ENCODE results near the gene POM121. TPM values are rescaled to one million over a fixed set of nuclear protein-coding genes. Genes with fewer than 3 reads are reported as not detected.
"Not testable (repeated sequence)": the region's sequence is repeated elsewhere in the genome, so short reads cannot be mapped to it uniquely, and the experiment has no call there.

Gene POM121
- total RNA-seq, 1 donor from 2014 or later = 3.8 TPM

DNA sequence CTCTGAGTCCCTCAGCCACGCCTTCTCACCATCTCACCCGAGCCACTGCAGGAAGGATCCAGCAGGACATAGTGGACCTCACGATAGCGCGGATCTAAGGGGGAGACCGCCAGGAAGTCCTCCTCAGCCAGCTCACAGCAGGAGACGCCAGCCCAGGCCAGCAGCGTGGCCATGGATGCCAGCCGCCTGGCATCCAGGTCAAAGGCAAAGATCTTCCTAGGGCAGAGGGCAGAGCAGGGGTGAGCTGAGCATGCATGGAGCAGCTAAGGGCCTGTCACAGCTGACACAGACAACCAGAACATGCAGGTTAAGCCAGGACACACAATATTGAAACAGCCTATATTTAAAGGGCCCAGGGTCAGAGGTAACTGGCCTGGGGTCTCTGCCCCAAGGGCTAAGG lies 24.4 kb downstream of the POM121 start:
- not testable (repeated sequence) for DNase-seq (ENCODE audit: low read depth in 2 of 2)

DNA sequence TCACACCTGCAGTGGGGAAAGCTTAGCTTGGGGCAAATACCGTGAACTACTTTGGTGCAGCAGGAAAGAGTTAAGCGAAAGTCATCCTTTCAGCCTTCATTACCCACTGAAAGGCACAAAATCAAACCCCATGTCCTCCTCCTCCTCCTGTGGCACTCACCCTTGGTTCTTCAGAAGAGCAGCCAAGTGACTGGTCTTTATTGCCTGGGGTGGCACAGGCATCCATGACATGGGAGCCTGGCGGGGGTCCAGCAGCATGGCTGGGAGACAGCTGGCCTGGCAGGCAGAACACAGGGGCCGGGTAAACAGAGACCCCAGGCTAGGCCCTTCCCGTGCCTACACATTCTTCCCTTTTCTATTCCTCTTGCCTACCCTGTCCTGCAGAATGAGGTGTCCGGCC lies 24.8 kb downstream of the POM121 start:
- DNase-seq (ENCODE audit: low read depth in 2 of 2) = not testable (repeated sequence)

DNA sequence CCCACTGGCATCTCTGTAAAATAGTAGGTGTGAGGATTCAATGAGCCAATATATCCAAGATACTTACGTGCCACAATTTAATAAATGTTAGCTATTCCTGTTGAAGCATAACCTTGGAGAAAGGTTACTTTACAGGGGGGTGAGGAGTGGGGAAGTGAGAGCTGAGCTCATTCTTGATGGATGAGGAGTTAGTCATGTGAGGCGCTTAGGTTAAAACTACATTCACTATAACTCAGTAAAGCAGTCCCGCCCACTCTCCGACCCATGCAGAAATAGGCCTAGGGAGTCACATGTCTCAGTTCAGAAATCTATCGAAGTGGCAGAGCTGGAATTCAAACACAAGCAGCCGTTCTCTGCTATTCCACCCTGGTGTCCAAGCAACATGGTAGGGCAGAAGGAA lies 25.5 kb downstream of the POM121 start:
- not testable (repeated sequence) for DNase-seq (ENCODE audit: low read depth in 2 of 2)

DNA sequence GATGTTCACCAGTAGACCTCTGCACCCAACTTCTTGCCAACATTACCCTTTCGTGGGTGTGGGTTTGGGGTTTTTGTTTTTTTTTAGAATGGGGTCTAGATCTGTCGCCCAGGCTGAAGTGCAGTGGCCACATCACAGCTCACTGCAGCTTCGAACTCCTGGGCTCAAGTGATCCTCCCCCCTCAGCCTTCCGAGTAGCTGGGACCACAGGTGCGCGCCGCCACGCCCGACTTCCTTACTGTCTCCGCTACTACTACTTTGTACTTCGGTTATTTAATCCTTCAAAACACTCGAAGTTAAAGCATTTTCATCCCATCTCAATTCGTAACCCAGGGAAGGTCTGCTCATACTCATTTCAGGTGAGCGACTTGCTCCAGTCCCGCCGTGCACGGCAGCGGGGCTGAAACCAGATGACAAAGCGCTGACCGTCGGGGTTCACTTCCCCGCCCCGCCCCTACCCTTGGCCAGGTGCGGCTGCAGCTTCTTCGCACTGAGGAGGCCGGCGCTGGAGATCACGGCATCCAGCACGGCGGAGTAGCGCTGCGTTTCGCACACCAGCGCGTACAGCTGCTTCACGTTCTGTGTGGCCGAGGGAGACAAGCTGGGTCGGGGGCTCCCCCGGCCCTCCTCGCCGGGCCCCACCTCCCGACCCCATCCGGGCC lies 29.1 kb downstream of the POM121 start:
- not testable (repeated sequence) for DNase-seq (ENCODE audit: low read depth in 2 of 2)

DNA sequence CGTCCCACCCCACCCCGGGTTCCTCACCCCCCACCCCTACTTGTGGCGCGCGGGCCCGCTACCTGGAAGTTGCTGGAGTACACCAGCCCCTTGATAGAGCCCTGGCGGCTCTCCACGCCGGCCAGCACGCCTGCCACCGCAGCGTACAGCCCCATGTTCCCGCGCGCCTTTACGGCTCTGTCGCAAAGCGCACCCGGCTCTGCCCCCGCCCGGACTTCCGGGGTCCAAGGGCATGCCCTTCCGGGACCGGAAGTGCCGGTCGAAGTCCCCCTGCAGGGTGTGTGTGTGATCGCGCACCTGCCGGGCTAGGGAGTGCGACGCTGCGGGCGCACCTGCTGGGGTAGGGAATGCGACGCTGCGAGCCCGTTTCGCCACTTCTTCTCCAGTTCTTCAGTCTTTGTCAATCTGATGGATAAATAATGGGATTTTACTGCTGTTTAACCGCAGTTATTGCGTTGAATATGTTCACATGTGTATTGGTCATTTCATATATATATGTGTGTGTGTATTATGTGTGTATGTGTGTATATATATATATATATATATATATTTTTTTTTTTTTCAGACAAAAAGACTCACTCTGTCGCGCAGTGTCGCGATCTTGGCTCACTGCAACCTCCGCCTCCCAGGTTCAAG lies 29.8 kb downstream of the POM121 start:
- DNase-seq (ENCODE audit: low read depth in 2 of 2) = not testable (repeated sequence)

DNA sequence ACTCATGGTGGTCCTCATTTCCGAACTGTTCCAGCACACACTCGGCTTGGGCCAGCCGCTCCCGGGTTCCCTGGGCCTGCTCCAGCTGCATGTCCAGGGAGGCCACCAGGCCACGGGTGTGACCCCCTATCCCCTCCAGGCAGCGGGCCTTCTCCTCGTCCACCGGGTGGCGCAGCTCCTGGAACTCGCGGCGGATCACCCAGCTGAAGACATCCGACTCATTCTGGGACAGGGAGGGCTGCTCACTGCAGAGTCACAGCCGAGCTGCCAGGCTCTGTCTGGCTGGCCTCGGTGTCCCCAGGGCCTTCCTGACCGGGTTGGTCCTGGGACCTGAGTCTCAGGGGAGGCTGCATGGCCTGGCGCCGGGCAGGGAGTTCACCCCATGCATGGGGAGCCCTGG lies 35.1 kb downstream of the POM121 start:
- not testable (repeated sequence) for DNase-seq (ENCODE audit: low read depth in 2 of 2)

DNA sequence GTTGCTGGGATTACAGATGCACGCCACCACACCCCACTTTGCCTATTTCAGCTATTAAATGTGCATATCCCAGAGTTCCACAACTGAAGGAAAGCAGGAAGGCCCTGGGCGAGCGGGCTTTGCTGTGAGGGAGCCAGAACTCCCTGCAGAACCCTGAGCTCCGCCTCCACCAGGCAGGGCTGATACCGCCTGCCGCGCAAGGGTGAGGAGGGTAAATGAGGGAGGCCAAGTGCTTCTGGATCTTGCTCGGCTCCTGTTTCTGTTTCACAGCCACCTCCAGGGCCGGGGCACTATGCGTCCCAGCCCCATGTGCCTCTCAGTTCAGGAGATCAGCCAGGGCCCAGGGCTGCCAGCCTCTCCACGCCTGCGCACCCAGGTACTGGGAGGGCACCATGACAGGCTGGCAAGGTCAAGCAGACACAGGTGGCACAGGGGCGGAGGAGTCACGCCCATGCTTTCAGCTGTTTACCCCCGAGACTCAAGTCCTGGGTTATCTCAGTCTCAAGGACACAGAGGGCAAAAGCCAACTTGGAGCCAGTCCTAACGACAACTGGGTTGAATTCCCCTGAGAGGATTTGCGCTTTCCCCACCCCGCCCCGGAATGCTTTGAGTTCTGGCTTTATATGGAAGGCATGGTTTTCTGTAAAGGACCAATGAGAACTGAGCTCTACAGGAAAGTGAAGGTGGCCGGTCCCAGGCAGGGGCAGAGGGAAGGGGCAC lies 35.9 kb downstream of the POM121 start:
- not testable (repeated sequence) for DNase-seq (ENCODE audit: low read depth in 2 of 2)

DNA sequence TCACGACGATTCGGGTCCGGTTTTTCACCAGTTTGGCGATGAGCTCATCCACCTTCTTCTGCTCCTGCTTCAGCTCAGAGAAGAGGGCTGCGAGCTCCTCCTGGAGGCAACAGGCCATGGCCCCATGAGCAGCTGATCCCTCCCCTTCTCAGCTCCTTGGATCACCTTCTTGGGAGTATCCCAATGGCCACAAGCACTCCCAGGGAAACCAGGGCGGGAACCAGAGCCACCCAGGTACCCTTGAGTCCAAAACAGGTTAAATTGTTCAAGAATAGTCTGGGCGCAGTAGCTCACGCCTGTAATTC lies 36.4 kb downstream of the POM121 start:
- not testable (repeated sequence) for DNase-seq (ENCODE audit: low read depth in 2 of 2)

DNA sequence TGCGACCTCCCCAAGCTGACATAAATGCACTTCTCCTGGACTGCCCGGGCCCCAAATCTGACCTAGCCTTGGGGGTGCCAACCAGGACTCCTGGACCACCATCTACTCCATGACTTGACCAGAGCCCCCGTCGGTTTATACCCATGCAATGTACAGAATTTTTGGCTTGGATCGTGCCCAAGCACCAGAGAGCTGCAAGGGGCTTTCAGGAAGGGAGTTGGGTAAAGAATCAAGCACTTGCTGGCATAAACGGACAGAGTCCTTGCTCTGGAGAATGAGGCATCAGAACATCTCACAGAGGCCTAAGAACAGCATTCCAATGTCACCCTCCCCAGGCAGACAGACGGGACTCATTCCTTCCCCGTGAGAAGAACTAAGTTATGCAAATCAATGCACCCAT lies 38.2 kb downstream of the POM121 start:
- not testable (repeated sequence) for DNase-seq (ENCODE audit: low read depth in 2 of 2)

DNA sequence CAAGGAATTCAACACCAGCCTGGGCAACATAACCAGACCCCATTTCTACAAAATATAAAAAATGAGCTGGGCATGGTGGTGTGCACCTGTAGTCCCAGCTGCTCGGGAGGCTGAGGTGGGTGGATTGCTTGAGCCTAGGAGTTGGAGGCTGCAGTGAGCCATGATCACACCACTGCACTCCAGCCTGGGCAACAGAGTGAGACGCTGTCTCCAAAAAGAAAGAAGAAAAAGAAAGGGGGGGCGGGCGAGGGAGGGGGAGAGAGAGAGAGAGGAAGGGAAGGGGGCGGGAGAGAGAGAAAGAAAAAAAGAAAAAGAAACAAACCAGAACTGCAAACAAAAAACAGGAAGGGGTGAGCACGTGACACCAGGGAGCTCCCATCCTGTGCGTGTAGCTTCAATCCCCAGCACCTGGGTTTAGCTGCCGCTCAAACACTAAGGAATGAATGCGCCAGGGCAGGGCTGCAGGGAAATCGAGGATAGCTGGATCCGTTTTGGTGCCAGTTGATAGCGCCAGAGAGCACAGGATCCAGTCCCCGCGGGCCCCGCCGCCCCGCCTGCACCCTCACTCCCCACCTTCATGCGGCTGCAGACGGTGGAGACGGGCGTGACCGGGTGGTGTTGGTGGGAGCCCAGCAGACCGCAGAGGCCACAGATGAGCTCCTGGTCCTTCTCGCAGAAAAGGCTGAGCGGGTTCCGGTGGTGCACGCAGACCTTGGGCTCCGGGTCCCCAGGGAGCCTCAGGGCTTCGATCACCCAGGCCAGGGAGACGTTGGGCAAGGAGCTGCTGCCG lies 40.5 kb downstream of the POM121 start:
- not testable (repeated sequence) for DNase-seq (ENCODE audit: low read depth in 2 of 2)

DNA sequence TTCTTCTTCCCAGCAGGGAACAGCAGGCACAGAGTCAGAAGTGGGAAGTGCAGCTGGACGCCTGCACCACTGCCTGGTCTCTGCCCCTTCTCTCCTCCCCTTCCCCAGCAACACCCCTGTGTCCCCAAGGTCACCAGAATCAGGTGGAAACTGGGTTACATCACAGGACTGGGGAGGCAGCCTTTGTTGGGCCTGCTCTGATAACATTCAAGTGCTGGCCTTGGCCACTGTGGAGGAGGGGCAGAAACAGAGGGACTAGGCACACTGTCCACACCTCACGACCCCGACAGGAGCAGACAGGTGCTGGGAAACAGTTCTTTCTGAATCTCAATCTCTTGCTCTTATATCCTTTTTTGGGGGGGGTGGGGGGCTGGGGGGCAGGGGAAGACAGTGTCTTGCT lies 42.0 kb downstream of the POM121 start:
- peak in 1 of 2 donors; percentile 1 for DNase-seq (ENCODE audit: low read depth in 2 of 2)

DNA sequence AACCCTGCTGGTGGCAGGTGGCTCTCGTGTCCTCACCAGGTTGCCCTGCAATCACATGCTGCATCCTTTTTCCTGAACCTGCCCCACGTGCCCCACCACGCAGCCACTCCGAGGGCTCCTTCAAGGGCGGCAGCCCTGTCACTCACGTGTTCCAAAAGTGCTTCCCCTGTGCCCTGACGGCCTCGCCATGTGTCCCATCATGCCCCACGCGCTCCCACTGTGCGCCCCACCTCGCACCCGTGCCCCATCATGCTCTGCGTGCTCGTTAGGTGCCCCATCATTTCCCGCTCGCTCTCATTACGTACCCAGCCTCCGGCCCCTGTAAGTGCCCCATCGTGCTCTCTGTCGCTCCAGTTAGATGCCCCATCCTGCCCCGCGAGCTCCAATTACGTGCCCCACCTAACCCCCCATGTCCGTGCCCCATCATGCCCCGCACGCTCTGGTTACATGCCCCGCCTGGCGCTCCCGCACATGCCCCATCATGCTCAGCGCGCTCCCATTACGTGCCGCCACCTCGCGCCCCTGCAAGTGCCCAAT lies 44.2 kb downstream of the POM121 start, which contains the start of gene TRIM74:
TRIM74 (minus strand) TSS at position 487 of the 537 bp plus-strand sequence. CDS start 3,309 bp downstream, outside the sequence.
- DNase-seq (ENCODE audit: low read depth in 2 of 2) = not testable (repeated sequence)

DNA sequence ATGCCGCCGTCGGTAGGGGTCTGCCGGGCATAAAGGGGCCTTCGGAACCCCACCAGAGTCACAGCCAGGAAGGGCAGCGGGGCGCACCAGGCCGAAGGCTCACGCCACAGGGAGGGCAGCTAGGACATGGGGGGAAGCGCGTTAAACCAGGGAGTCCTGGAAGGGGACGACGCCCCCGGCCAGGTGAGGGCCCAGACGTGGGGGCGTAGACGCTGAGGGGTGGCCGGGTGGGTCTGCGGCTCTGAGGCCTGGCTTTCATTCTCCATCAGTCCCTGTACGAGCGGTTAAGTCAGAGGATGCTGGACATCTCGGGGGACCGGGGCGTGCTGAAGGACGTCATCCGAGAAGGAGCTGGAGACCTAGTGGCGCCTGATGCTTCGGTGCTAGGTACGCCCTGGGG lies 44.8 kb downstream of the POM121 start:
- not testable (repeated sequence) for DNase-seq (ENCODE audit: low read depth in 2 of 2)

DNA sequence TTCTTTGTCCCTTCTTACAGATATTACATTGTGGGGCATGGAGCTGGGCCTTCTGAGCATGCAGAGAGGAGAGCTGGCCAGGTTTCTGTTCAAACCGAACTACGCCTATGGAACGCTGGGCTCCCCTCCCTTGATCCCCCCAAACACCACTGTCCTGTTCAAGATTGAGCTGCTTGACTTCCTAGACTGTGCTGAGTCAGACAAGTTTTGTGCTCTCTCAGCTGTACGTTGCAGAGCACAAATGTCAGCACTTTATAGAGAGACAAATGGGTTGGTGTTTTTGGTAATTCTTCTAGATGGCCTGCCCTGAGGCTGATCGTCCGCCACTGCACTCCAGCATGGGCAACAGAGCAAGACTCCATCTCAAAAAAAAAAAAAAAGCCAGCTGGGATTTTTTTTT lies 46.6 kb downstream of the POM121 start:
- DNase-seq (ENCODE audit: low read depth in 2 of 2) = not testable (repeated sequence)

DNA sequence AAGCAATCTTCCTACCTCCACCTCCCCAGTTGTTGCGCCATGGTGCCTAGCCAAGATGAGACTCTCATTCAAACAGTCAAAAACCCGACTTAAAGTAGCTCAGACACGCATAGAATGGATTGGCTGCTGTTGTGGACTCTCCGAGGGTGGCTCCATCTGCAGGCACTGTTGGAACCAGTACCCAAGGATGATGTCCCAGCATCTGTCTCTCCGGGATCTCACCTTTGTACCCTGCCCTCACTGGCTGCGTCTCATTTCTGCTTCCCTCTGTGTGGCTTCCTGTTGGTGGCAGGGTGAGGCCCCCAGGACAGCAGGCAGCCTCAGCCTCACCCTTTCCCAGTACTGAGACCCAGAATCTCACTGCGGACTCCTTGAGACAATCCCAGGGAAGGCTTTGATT lies 49.9 kb downstream of the POM121 start:
- DNase-seq (ENCODE audit: low read depth in 2 of 2) = not testable (repeated sequence)

DNA sequence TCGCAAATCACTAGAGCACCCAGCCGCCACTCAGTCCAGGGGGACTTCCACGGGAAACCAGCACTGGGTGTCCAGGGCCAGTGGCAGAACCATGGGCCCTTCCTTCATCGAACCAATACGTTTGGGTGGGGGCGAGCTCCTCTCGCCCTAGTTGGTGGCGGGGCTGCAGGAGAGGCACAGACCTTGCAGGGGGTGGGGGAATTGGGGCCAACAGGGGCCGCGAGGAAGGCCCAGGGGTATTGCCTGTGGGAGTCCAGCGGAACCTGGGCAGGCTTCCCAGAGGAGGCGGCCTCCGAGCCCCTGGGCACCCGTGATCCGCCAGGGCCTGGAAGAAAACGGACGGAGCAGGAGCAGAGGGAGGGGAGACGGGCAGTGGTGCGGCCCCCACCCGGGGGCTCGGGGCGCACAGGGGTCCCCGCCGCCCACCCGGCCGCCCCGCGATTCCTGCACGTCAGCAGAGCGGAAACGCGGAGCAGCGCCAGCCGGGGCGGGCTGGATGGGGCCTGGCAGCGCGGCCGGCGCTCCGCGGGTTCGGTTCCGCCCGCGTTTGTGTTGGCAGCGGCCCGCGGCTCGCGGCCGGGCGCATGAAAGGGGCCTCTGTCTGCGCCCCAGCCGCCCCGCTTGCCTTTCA lies 50.9 kb downstream of the POM121 start:
- DNase-seq (ENCODE audit: low read depth in 2 of 2) = not testable (repeated sequence)

DNA sequence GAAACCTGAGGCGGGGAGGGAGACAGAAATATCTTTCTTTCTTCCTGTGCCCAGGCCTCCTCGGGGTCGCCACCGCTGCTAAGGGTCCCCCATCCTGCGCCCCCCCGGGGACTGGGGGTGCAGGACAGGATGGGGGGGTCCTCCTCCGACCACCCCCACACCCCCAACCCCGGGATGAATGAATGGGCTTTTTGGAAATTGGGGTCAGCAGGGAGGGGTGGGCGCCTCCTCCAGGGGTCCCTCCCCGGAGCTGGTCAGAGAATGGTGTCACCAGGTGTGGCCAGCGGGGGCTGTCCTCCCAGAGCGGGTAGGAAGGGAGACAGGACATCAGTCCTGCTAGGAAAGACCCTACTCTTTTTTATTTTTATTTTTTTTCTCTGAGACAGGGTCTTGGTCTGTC lies 51.5 kb downstream of the POM121 start:
- DNase-seq (ENCODE audit: low read depth in 2 of 2) = not testable (repeated sequence)

DNA sequence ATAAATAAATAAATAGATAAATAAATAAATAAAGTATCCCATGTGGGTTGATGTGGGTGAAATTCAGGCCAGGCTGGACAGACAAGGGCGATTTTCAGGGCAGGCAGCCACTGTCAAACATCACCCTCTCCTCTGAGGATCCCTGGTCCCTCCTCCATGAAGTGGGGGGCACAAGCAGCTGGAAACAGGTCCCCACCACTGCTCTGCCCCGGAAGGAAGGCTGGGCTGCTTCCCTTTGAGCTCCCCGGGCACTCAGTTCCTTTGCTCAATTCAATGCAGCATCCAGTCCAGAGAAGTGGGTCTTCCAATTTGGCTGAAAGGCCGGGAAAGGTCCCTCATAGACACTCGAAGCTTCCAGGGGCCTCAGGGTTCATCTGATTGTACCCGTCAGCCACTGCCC lies 55.5 kb downstream of the POM121 start:
- DNase-seq (ENCODE audit: low read depth in 2 of 2) = not testable (repeated sequence)

DNA sequence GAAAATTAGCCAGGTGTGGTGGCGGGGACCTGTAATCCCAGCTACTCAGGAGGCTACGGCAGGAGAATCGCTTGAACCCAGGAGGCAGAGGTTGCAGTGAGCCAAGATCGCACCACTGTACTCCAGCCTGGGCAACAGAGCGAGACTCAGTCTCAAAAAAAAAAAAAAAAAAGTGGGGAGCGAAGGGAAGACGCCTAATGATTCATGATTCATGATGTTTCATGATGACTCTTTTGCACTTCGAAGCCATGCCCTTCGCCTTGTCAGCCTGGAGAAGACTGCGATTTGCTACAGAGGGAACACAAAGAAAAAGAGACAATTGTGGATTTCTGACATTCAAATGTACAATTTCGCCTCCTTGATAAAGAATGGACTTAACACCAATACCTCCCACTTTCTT lies 57.2 kb downstream of the POM121 start:
- not testable (repeated sequence) for DNase-seq (ENCODE audit: low read depth in 2 of 2)

DNA sequence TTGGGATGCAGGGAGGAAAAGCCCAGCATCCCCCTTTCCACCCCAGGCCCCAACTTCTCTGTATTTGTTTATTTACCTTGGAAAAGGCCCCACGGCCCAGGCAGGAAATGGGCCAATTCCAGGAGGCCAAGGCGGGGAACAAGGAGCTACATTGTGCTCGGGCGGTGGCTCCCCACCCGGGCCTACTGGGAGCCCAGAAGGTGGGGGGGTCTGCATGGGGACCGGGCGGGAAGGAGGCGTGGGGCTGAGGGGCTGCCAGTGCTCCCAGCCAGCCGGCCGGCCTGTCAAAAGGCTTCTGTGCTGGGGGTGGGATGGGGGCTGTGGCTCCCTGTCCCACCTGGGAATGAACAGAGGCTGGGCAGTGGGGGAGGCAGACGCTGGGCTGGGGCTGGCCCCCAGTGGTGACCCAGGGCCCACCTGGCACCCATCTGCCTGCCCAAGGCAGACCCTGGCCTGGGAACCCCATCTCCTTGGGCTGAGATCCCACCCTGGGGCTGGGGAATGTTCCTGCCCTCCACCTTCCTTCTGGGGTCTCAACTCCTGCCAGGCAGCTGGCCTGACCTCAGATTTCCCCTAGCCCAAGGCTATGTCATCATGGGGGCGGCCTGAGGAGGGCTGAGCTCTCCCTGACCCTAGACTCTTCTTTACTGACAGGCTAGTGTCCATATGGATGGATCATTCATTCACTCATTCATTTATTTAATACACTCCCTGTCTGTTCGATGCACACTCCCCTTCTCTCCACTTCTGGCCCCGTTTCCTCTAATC lies 65.4 kb downstream of the POM121 start:
- not testable (repeated sequence) for DNase-seq (ENCODE audit: low read depth in 2 of 2)

Data from lung microvascular endothelial cell (primary cell).